HG03575 (cell line): Measurements from ENCODE around the gene CDK2AP2.
"Not testable (repeated sequence)": the region's sequence is repeated elsewhere in the genome, so short reads cannot be mapped to it uniquely, and the experiment has no call there.

Source experiments
- ATAC-seq: cut with Tn5 transposase; IDR thresholded peaks from one replicate; pipeline ENCODE4 v1.9.1; 2021; ENCODE audit not compliant: unreplicated experiment, insufficient number of reproducible peaks, low FRiP score; ENCODE audit errors: extremely low read depth

Gene CDK2AP2

GRCh38 chr11:67493548-67494370 is 14.2 kb downstream of the CDK2AP2 start:
- no peak for ATAC-seq

- ATAC-seq = no peak
Observed at GRCh38 chr11:67492801-67493547, 15.0 kb downstream of the CDK2AP2 start.

- no peak for ATAC-seq
Observed at GRCh38 chr11:67492069-67492727, 15.8 kb downstream of the CDK2AP2 start.

- ATAC-seq = no peak
Observed at GRCh38 chr11:67491276-67492068, 16.5 kb downstream of the CDK2AP2 start.

DNA sequence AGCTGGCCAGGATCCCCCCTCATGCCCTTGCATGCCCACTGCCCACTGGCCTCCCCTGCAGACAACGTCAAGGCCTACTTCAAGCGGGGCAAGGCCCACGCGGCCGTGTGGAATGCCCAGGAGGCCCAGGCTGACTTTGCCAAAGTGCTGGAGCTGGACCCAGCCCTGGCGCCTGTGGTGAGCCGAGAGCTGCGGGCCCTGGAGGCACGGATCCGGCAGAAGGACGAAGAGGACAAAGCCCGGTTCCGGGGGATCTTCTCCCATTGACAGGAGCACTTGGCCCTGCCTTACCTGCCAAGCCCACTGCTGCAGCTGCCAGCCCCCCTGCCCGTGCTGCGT is 17.3 kb downstream of the CDK2AP2 start:
- ATAC-seq = no peak

GRCh38 chr11:67489885-67490726 is 17.9 kb downstream of the CDK2AP2 start:
- no peak for ATAC-seq

- no peak for ATAC-seq
Observed at GRCh38 chr11:67489203-67489884, 18.6 kb downstream of the CDK2AP2 start.

DNA sequence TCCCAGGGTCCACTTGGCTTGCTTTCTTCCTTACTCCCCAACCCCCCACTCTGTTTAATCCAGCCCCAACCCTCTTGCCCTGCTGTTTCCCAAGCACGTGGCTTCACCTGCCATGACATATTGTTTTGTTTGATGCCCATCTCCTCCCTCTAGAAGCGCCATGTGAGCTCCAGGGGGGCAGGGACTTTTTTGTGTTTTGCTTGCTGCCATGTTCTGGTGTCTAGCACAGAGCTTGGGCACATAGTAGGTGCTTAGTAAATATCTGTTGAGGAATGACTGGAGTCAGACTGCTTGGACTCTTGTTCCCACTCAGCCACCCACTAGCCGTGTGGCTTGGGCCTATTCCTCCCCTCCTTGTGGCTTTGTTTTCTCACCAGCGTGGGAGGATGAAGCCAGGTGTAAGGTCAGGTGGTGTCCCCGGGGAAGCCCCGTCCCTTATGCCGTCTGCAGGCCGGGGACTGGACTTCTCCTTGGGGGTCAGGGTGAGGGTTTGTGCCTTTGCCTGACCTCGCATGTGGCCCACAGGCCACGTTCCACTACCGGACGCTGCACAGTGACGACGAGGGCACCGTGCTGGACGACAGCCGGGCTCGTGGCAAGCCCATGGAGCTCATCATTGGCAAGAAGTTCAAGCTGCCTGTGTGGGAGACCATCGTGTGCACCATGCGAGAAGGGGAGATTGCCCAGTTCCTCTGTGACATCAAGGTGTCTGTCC is 21.3 kb downstream of the CDK2AP2 start:
- no peak for ATAC-seq

DNA sequence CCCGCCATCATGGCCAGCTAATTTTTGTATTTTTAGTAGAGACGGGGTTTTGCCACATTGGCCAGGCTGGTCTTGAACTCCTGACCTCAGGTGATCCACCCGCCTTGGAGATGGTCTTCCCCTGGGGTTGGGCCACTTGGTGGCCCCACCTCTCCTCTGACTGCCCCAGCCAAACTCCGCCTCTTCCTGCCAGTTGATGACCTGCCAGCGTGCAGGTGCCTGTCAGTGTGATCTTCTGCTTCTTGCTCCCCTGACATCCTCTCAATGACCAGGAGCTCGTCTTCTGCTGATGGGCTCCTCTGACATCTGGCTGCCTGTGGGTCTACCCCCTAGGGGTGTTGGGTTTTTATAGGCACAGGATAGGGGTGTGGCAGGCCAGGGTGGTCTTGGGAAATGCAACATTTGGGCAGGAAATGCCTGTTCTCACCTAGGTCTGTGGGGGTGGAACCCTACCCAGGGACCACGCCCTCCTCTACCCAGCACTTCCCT is 22.0 kb downstream of the CDK2AP2 start:
- ATAC-seq = not testable (repeated sequence)

GRCh38 chr11:67484847-67485311 is 23.1 kb downstream of the CDK2AP2 start:
- no peak for ATAC-seq

DNA sequence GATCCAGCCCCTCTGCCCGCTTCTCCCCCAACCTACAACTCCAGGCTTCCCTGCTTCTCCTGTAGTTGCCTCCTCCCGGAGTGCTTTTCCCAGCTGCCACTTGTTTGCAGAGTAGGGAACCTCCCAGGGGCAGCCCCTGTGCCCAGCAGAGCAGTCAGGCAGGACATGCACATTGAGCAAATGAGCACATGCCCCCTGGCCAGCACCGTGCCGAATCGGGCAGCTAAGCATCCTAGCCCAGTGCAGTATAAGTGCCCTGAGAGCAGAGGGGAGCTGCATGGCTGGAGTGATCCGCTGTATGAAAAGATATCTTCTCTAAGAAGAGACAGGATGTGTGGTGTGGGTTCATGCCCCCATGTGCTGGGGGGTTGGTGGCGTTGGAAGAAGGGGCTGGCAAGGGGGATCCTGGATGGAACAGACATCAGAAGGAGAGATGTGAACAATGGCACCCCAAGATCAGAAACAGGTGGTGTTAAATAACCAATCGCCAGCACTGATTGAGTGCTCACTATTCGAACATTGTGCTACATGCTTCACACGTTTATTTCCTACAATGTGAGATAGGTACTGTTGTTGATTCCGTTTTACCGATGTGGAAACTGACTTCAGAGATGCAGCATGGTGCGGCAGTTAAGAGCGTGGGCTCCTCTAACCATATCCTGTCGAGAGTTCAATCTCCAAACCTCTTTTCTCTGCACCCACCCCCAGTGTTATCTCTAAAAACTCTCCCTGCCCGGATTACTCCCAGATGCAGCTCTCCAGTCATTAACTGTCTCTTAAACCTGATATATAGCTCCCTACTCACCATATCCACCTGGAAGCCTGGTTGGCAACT is 23.9 kb downstream of the CDK2AP2 start:
- ATAC-seq = no peak

DNA sequence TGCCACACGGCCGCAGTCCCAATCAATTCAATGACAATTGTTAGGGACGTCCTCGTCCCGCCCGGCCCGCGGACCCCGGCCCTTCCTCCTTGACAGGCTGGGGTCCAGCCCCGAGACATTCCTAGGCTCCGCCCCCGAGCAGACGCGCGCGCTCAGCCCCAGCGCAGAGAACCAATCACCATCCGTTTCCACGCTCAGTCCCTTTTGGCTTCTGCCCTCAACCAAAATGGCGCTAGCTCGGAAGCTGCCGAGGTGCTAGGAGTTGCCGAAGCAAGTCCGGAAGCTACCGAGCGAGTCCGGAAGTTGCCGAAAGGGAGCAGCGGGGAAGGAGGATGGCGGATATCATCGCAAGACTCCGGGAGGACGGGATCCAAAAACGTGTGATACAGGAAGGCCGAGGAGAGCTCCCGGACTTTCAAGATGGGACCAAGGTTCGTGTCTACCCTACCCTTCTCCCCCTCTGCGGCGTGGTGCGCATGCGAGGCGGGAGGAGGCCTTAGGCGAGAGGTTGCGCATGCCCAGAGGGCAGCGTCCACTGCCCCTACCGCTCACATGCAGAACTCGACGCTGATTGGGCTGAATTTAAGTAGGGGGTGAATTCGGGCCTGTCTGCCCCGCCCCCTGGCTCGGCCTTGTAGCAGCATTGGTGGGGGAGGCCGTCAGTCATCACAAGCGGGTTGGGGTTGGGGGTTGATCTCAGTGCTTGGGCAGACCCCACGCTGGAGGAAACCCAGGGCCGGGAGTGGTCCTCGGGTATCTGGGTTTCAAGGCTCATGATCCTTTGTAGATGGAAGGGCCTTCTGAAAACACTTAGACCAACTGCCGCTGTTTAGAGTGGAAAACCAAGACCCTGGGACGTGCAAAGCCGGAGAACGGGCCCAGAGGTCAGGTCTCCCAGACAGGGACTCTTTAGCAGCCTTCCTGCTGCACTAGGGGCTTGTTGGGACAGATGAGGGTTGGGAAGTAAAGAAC is 24.8 kb downstream of the CDK2AP2 start, which contains the start of gene AIP:
AIP (plus strand) TSS at position 200 of the 972 bp plus-strand sequence; CDS start at position 333, 133 bp downstream.
- ATAC-seq = peak; percentile 38

GRCh38 chr11:67482275-67482826 is 25.6 kb downstream of the CDK2AP2 start:
- no peak for ATAC-seq

DNA sequence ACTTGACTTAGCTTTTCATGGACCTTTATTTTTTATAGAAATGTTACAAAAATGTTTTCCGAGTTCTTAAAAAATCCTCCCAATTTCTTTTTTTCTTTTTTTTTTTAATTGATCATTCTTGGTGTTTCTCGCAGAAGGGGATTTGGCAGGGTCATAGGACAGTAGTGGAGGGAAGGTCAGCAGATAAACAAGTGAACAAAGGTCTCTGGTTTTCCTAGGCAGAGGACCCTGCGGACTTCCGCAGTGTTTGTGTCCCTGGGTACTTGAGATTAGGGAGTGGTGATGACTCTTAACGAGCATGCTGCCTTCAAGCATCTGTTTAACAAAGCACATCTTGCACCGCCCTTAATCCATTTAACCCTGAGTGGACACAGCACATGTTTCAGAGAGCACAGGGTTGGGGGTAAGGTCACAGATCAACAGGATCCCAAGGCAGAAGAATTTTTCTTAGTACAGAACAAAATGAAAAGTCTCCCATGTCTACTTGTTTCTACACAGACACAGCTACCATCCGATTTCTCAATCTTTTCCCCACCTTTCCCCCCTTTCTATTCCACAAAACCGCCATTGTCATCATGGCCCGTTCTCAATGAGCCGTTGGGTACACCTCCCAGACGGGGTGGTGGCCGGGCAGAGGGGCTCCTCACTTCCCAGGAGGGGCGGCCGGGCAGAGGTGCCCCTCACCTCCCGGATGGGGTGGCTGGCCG is 30.5 kb downstream of the CDK2AP2 start:
- not testable (repeated sequence) for ATAC-seq
